Pulmonary artery endothelial cell (primary cell): Measurements from ENCODE around the gene MPHOSPH9. TPM values are rescaled to one million over a fixed set of nuclear protein-coding genes. Genes with fewer than 3 reads are reported as not detected.

Source experiments
- DNase-seq: peaks from one replicate; pipeline ENCODE4 v3.0.0-alpha.2; 2011; ENCODE audit warnings: low read depth, low spot score
- total RNA-seq: library from RNA; depleted of rRNA; stranded (reverse); fragments of >200 nt; gene quantifications from 2 replicates; pipeline ENCODE4 v1.2.3, GENCODE V29; 2014

Gene MPHOSPH9, protein sequence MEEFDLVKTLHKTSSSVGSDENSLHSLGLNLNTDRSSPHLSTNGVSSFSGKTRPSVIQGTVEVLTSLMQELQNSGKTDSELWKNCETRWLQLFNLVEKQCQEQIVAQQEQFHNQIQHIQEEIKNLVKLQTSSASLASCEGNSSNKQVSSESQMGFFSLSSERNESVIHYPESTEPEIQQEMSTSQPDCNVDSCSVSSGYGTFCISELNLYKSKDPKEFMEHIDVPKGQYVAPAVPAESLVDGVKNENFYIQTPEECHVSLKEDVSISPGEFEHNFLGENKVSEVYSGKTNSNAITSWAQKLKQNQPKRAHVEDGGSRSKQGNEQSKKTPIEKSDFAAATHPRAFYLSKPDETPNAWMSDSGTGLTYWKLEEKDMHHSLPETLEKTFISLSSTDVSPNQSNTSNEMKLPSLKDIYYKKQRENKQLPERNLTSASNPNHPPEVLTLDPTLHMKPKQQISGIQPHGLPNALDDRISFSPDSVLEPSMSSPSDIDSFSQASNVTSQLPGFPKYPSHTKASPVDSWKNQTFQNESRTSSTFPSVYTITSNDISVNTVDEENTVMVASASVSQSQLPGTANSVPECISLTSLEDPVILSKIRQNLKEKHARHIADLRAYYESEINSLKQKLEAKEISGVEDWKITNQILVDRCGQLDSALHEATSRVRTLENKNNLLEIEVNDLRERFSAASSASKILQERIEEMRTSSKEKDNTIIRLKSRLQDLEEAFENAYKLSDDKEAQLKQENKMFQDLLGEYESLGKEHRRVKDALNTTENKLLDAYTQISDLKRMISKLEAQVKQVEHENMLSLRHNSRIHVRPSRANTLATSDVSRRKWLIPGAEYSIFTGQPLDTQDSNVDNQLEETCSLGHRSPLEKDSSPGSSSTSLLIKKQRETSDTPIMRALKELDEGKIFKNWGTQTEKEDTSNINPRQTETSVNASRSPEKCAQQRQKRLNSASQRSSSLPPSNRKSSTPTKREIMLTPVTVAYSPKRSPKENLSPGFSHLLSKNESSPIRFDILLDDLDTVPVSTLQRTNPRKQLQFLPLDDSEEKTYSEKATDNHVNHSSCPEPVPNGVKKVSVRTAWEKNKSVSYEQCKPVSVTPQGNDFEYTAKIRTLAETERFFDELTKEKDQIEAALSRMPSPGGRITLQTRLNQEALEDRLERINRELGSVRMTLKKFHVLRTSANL
- 37.3 and 49.3 TPM in 2 replicates for total RNA-seq

GRCh38 chr12:123232807-123233504 lies at the start of gene MPHOSPH9, which contains the start of gene MTRFR:
Gene MPHOSPH9 (minus strand): TSS chr12:123233141. CDS start chr12:123230364, 2,777 bp downstream.
Gene MTRFR (plus strand): TSS chr12:123233436. CDS start chr12:123253675, 20,239 bp downstream.
- peak; percentile 98 for DNase-seq

- DNase-seq = no peak
These were observed 49.2 kb upstream of the MPHOSPH9 start for GRCh38 chr12:123282111-123282510.

DNA sequence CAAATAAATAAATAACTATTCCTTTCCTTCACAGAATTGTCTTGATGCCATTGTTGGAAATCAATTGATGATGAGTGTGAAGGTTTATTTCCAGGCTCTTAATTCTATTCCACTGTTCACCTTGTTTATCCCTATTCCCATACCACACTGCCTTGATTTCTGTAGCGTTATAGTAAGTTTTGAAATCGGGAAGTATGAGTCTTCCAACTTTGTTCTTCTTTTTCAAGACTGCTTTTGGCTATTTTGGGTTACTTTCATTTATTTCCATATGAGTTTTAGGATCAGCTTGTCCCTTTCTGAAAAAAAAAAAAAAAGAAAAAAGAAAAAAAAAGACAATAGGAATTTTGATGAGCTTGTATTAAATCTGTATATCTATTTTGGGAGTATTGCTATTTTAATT lies 48.0 kb upstream of the MPHOSPH9 start:
- no peak for DNase-seq

DNA sequence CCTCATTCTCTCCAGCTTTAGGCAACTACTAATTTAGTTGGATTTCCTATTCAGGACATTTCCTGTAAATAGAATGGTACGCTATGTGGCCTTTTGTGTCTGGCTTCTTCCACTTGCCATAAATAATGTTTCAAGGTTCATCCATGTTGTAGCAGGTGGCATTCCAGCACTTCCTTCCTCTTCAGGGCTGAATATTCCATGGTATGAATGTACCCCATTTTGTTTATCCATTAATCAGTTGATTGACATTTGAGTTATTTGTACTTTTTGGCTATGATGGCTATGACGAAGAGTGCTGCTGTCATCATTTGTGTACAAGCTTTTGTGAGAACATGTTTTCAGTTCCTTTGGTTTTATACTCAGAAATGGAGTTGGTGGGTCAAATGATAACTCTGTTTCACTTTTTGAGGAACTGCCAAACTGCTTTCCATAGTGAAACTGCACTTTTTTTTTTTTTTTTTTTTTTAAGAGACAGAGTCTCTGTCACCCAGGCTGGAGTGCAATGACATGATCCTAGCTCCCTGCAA lies 45.2 kb upstream of the MPHOSPH9 start:
- DNase-seq = peak; percentile 39

- DNase-seq = no peak
These were observed 40.2 kb upstream of the MPHOSPH9 start for GRCh38 chr12:123273166-123273565.

GRCh38 chr12:123271001-123271668 lies 38.2 kb upstream of the MPHOSPH9 start:
- no peak for DNase-seq

DNA sequence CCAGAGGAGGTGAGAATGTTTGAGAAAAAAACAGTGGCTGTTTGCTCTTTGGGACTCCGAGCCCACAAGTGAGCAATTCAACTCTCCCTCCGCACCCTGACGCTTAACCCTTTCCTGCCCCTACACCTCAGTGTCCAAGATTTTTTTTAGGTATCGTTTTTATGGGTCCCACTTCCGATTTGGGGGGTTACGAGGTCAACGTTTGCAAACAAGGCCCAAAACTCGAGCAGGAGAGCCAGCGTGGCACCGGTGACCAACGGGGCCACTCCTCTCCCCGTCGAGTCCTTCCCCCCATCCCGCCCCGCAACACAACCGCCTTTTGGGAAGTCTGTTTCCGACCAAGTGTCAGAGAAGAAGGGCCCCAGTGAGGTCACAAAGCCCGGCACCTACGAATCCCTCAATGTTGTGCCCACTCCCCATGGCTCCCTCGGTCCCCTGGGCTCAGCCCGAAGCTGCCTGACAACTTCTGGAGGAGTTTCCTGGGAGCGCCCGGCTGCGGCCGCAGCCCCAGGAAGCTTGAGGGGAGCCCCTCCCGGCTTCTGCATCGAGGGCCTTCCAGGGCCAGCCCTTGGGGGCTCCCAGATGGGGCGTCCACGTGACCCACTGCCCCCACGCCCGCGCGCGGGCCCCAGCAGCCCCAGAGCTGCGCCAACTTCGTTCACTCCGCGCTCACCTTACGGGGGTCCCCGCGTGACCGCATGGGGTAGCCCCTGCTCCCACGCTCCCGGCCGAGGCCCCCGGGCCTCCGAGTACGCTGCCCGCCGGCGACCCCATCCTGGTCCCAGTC lies 37.5 kb upstream of the MPHOSPH9 start:
- DNase-seq = no peak

- no peak for DNase-seq
These were observed 36.9 kb upstream of the MPHOSPH9 start for GRCh38 chr12:123269896-123270213.

DNA sequence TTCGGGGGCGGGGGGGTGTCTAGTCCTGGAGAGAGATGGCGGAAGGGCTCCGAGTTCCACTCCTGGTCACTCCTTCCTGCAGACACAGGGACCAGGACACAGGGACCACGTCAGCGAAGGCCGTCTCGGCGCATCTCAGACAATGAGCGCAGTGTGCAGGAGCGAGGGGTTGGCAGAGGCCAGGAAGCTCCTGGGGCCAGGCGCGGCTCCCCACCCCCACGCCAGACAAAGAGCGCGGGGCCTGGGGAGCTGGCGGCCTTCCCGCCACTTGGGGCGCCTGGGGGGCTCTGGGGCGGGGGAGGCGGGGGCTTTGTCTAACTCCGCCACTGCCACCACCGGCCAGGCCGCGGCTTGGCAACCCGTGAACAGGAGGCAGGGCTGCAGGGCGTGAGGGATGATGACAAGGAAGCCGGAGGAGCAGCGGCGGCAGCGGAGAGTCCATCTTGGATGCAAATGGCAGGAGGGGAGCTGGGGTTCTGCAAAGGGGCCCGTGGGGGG lies 36.5 kb upstream of the MPHOSPH9 start:
- no peak for DNase-seq

GRCh38 chr12:123268850-123269249 lies 35.9 kb upstream of the MPHOSPH9 start:
- DNase-seq = no peak

DNA sequence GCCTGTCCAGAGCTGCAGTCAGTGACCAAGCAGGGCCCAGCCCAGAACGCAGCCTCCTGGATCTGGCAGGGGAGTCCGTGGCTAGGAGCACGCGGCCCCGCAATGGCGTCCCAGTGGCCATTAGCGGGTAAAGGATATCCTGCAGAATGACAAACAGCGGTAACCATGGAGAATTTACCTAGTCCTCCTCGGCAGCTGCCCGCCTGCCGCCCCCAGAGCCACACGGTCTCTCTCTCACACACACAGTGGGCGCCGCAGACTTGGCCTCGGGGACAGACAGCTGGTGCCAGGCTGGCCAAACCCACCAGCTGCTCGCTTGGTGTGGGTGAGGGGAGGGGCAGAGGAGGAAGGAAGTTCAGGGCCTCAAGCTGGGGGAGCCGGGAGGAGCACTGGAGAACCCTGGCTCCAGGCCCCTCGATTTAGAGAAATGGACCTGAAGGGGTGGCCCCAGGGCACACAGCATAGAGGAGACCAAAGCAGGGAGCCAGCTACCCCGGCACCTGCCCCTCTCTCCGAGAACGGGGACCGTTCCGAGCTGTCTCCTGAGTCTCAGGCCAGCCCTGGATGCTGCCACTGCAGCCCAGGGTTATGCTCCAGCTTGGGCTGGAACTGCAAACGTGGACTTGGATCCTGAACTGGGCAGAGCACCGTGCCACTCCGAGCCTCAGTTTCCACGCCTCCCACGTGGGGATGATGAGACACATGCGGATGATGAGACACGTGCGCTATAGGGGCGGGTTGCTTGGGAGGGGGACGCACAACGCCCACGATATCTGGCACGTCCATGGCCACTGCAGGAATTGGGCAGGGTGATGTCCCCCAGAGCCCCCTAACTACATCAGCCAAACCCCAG lies 35.3 kb upstream of the MPHOSPH9 start:
- DNase-seq = no peak

- no peak for DNase-seq
These were observed 34.5 kb upstream of the MPHOSPH9 start for GRCh38 chr12:123267335-123267920.

DNA sequence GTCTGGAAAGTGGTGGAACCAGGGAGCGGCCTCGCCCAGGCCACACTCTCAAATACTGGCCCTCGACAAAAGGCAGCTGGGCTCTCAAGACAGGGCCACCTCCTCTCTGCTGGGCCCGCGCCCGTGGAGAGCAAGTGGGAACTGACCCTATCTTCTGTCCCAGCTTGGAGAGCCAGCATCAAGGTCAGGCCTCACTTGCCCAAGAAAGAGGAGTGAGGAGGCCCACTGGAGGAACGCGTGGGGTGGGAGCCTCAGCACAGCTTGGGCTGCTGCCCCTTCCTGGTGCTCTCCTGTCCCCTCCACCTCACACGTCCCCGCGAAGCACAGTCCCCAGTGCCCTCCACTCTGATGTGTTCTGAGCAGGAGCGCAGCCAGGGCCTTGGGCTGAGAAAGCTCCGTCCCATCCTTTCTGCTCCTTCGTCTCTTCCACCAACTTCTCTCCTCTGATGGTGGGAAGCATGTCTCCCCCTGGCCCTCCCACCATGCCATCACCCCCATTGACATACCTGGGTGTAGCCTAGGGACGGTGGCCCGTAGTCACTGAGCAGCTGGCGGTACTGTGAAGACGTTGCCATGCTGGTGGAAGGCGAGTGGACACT lies 33.8 kb upstream of the MPHOSPH9 start:
- no peak for DNase-seq

DNA sequence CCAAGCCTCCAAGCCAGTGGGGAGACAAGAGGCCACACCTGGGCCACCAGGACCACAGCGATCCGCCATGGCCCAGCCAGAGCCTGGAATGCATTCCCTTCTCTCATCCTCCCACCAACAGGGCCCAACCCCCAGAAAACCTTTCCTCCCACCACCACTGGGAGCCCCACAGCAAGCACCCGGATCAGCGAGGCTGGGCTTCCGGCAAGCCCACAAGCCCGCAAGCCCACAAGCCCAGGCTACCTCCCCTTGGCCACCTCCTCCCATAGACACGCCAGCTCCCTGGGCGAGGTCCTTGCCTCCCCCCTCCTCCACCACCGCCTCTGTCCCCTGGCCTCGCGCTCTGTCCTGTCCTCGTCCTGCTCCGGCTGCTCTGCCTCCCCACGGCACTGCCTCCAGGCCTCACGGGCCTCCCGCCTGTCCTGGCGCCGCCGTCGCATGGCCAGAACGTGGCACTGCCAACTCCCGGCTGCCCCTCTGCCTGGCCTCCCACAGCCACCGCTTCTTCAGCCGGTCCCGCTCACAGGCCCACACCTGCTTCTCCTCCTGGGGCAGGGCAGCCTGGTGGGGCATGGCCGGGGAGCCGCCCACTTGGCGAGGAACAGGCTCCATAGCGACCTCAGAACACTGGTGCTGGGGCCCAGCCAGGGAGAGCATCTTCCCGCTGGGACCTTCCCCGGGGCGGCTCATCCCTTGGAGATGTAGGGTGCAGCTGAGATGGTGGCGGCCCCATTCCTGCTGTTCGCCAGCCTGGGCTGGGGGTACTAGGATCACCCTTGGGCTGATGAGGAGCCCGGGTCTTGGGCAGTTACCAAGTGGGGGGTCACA lies 33.1 kb upstream of the MPHOSPH9 start:
- no peak for DNase-seq

DNA sequence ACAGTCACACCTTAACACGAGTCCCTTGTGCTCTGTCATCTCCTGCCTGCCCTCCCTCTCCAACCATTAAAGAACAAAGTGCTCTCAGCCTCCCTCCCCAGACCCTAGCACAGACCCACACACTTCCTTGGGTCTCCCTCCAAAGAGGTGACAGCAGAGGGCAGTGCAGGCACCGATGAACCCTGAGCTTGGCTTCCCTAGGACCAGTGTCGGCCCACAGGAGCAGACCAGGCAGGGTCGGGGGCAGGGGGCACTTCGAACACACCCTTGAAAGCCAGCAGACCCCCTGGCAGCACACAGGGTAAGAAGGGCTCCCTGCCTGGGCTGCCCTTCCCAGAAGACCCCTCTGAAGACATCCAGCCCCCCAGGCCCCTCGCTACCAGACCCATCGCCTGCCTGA lies 31.7 kb upstream of the MPHOSPH9 start:
- DNase-seq = no peak

- DNase-seq = no peak
These were observed 30.4 kb upstream of the MPHOSPH9 start for GRCh38 chr12:123263196-123263817.
